NCI-H345 (cell line): Measurements from ENCODE around the gene MRPL19.
A peak's percentile ranks its signal among the peaks of the same experiment; 100 is the strongest.
"Not testable (repeated sequence)": the region's sequence is repeated elsewhere in the genome, so short reads cannot be mapped to it uniquely, and the experiment has no call there.

Experiments used
- DNase-seq: peaks from one replicate; lab custom pipeline; 2025; lab: John Stamatoyannopoulos, UW

Gene MRPL19

GRCh38 chr2:75675423-75675822, 28.8 kb downstream of the MRPL19 start:
- DNase-seq = not testable (repeated sequence)

GRCh38 chr2:75675908-75676307, 29.3 kb downstream of the MRPL19 start:
- no peak for DNase-seq

GRCh38 chr2:75676464-75676863, 29.9 kb downstream of the MRPL19 start:
- DNase-seq = no peak

GRCh38 chr2:75679556-75679955, 33.0 kb downstream of the MRPL19 start:
- DNase-seq = no peak

GRCh38 chr2:75680402-75680801, 33.8 kb downstream of the MRPL19 start:
- no peak for DNase-seq

- not testable (repeated sequence) for DNase-seq
Observed at GRCh38 chr2:75683430-75683829, 36.8 kb downstream of the MRPL19 start.

- no peak for DNase-seq
Observed at GRCh38 chr2:75688196-75688595, 41.6 kb downstream of the MRPL19 start.

GRCh38 chr2:75698918-75699317, 52.3 kb downstream of the MRPL19 start:
- no peak for DNase-seq

GRCh38 chr2:75702593-75702992, 56.0 kb downstream of the MRPL19 start:
- DNase-seq = no peak

- DNase-seq = no peak
Observed at GRCh38 chr2:75703589-75704287, 57.2 kb downstream of the MRPL19 start.

GRCh38 chr2:75705921-75706320, 59.3 kb downstream of the MRPL19 start:
- no peak for DNase-seq

- DNase-seq = no peak
Observed at GRCh38 chr2:75707901-75708300, 61.3 kb downstream of the MRPL19 start.

- no peak for DNase-seq
Observed at GRCh38 chr2:75709297-75709696, 62.7 kb downstream of the MRPL19 start.

GRCh38 chr2:75710220-75710576, 63.6 kb downstream of the MRPL19 start:
- peak; percentile 55 for DNase-seq

GRCh38 chr2:75710577-75711253, 64.1 kb downstream of the MRPL19 start, which contains the start of gene GCFC2:
GCFC2 (minus strand) TSS chr2:75710915; CDS start chr2:75710855, 60 bp downstream.
- peak; percentile 91 for DNase-seq

- DNase-seq = not testable (repeated sequence)
Observed at GRCh38 chr2:75711590-75711989, 65.0 kb downstream of the MRPL19 start.

GRCh38 chr2:75716406-75716805, 69.8 kb downstream of the MRPL19 start:
- DNase-seq = no peak

- DNase-seq = no peak
Observed at GRCh38 chr2:75719616-75720015, 73.0 kb downstream of the MRPL19 start.

GRCh38 chr2:75720525-75720924, 73.9 kb downstream of the MRPL19 start:
- DNase-seq = no peak

- no peak for DNase-seq
Observed at GRCh38 chr2:75722687-75723086, 76.1 kb downstream of the MRPL19 start.

GRCh38 chr2:75728614-75729419, 82.2 kb downstream of the MRPL19 start:
- DNase-seq = no peak

- DNase-seq = peak; percentile 18
Observed at GRCh38 chr2:75729861-75730260, 83.3 kb downstream of the MRPL19 start.

- no peak for DNase-seq
Observed at GRCh38 chr2:75736276-75736675, 89.7 kb downstream of the MRPL19 start.
